ENCODE results near the gene C17orf107. TPM values are rescaled to one million over a fixed set of nuclear protein-coding genes. Genes with fewer than 3 reads are reported as not detected.
A peak's percentile ranks its signal among the peaks of the same experiment; 100 is the strongest.

Gene C17orf107
- total and polyA plus RNA-seq, 2 of the 13 experiments (the other 11 are each of a cell fraction or from before 2014, with no cell fraction given) = 0.20 to 0.59 TPM

GRCh38 chr17:4908711-4909496, 9.6 kb downstream of the C17orf107 start (continued):
- no peak for TF ChIP-seq LRRFIP1 (CRISPR knock-in tag; conservative IDR thresholded peaks at IDR 0.05)
- peak; percentile 86 for TF ChIP-seq CEBPG (CRISPR knock-in tag; IDR thresholded peaks at IDR 0.05)
- no peak for TF ChIP-seq TCF7L2 (IDR thresholded peaks at IDR 0.05; ENCODE audit: low read depth, low read length)
- TF ChIP-seq, protein P1, sequence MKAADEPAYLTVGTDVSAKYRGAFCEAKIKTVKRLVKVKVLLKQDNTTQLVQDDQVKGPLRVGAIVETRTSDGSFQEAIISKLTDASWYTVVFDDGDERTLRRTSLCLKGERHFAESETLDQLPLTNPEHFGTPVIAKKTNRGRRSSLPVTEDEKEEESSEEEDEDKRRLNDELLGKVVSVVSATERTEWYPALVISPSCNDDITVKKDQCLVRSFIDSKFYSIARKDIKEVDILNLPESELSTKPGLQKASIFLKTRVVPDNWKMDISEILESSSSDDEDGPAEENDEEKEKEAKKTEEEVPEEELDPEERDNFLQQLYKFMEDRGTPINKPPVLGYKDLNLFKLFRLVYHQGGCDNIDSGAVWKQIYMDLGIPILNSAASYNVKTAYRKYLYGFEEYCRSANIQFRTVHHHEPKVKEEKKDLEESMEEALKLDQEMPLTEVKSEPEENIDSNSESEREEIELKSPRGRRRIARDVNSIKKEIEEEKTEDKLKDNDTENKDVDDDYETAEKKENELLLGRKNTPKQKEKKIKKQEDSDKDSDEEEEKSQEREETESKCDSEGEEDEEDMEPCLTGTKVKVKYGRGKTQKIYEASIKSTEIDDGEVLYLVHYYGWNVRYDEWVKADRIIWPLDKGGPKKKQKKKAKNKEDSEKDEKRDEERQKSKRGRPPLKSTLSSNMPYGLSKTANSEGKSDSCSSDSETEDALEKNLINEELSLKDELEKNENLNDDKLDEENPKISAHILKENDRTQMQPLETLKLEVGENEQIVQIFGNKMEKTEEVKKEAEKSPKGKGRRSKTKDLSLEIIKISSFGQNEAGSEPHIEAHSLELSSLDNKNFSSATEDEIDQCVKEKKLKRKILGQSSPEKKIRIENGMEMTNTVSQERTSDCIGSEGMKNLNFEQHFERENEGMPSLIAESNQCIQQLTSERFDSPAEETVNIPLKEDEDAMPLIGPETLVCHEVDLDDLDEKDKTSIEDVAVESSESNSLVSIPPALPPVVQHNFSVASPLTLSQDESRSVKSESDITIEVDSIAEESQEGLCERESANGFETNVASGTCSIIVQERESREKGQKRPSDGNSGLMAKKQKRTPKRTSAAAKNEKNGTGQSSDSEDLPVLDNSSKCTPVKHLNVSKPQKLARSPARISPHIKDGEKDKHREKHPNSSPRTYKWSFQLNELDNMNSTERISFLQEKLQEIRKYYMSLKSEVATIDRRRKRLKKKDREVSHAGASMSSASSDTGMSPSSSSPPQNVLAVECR (CRISPR knock-in tag; IDR thresholded peaks at IDR 0.05; ENCODE audit: borderline replicate concordance) = peak; percentile 66
- no peak for TF ChIP-seq ZNF781 (CRISPR knock-in tag; IDR thresholded peaks at IDR 0.05; ENCODE audit: borderline replicate concordance, not compliant biosample characterization)
- TF ChIP-seq HBP1 (CRISPR knock-in tag; IDR thresholded peaks at IDR 0.05; ENCODE audit: low read depth) = peak; percentile 35; the same call in 1 of the 2 replicates
- TF ChIP-seq ZNF33B (CRISPR knock-in tag; IDR thresholded peaks at IDR 0.05) = peak; percentile 56; the same call in 1 of the 2 replicates
- TF ChIP-seq, protein P2, sequence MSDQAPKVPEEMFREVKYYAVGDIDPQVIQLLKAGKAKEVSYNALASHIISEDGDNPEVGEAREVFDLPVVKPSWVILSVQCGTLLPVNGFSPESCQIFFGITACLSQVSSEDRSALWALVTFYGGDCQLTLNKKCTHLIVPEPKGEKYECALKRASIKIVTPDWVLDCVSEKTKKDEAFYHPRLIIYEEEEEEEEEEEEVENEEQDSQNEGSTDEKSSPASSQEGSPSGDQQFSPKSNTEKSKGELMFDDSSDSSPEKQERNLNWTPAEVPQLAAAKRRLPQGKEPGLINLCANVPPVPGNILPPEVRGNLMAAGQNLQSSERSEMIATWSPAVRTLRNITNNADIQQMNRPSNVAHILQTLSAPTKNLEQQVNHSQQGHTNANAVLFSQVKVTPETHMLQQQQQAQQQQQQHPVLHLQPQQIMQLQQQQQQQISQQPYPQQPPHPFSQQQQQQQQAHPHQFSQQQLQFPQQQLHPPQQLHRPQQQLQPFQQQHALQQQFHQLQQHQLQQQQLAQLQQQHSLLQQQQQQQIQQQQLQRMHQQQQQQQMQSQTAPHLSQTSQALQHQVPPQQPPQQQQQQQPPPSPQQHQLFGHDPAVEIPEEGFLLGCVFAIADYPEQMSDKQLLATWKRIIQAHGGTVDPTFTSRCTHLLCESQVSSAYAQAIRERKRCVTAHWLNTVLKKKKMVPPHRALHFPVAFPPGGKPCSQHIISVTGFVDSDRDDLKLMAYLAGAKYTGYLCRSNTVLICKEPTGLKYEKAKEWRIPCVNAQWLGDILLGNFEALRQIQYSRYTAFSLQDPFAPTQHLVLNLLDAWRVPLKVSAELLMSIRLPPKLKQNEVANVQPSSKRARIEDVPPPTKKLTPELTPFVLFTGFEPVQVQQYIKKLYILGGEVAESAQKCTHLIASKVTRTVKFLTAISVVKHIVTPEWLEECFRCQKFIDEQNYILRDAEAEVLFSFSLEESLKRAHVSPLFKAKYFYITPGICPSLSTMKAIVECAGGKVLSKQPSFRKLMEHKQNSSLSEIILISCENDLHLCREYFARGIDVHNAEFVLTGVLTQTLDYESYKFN (CRISPR knock-in tag; conservative IDR thresholded peaks at IDR 0.05) = 0 out of 2 replicates have a peak, but pooled peaks have one; percentile 25
- no peak for TF ChIP-seq MEIS1 (CRISPR knock-in tag; IDR thresholded peaks at IDR 0.05; ENCODE audit: borderline replicate concordance)
- no peak for TF ChIP-seq ZBTB3 (CRISPR knock-in tag; IDR thresholded peaks at IDR 0.05; ENCODE audit: borderline replicate concordance, low read depth)
- TF ChIP-seq SAP130 (CRISPR knock-in tag; IDR thresholded peaks at IDR 0.05; ENCODE audit: low read depth) = peak; percentile 81
- no peak for TF ChIP-seq CBX1 (IDR thresholded peaks at IDR 0.05; ENCODE audit: low read depth)
- no peak for TF ChIP-seq TEF (CRISPR knock-in tag; IDR thresholded peaks at IDR 0.05)
- TF ChIP-seq ZBTB7A (CRISPR knock-in tag; IDR thresholded peaks at IDR 0.05) = 0 out of 2 replicates have a peak, but pooled peaks have one; percentile 25
- no peak for TF ChIP-seq RELA (CRISPR knock-in tag; IDR thresholded peaks at IDR 0.05)
- no peak for TF ChIP-seq NR2F1 (CRISPR knock-in tag; IDR thresholded peaks at IDR 0.05)

All from HepG2 (cell line).